ENCODE measurements around the gene CAB39.

The CAB39 gene

GRCh38 chr2:230719340-230719739, 6.7 kb downstream of the CAB39 start:
- peak; percentile 80 for ATAC-seq
- TF ChIP-seq CSDC2 (CRISPR knock-in tag; IDR thresholded peaks at IDR 0.05) (no peak), GLIS3 (CRISPR knock-in tag; IDR thresholded peaks at IDR 0.05) (no peak), CREB5 (CRISPR knock-in tag; IDR thresholded peaks at IDR 0.05; ENCODE audit: low read depth) (no peak), ZNF565 (CRISPR knock-in tag; conservative IDR thresholded peaks at IDR 0.05; ENCODE audit: low read depth) (no peak), OSR1 (CRISPR knock-in tag; IDR thresholded peaks at IDR 0.05) (no peak), POU6F1 (CRISPR knock-in tag; IDR thresholded peaks at IDR 0.05; ENCODE audit: borderline replicate concordance, low read depth) (no peak), RARB (CRISPR knock-in tag; IDR thresholded peaks at IDR 0.05) (no peak), ZC3H10 (CRISPR knock-in tag; IDR thresholded peaks at IDR 0.05) (no peak)

- ATAC-seq: no peak
- TF ChIP-seq SNAI2 (CRISPR knock-in tag; IDR thresholded peaks at IDR 0.05) (no peak), ZFP30 (CRISPR knock-in tag; IDR thresholded peaks at IDR 0.05) (no peak), ISL1 (CRISPR knock-in tag; IDR thresholded peaks at IDR 0.05) (no peak), TSHZ2 (CRISPR knock-in tag; IDR thresholded peaks at IDR 0.05) (no peak), CREB5 (CRISPR knock-in tag; IDR thresholded peaks at IDR 0.05; ENCODE audit: low read depth) (no peak), TCF4 (CRISPR knock-in tag; IDR thresholded peaks at IDR 0.05; ENCODE audit: borderline replicate concordance) (no peak), ZC3H10 (CRISPR knock-in tag; IDR thresholded peaks at IDR 0.05) (no peak), ZNF8 (CRISPR knock-in tag; IDR thresholded peaks at IDR 0.05) (no peak), GLIS3 (CRISPR knock-in tag; IDR thresholded peaks at IDR 0.05) (no peak), CSRNP3 (CRISPR knock-in tag; IDR thresholded peaks at IDR 0.05) (no peak), PPARA (CRISPR knock-in tag; IDR thresholded peaks at IDR 0.05; ENCODE audit: borderline replicate concordance) (no peak), CSDC2 (CRISPR knock-in tag; IDR thresholded peaks at IDR 0.05) (no peak), ZFP3 (CRISPR knock-in tag; IDR thresholded peaks at IDR 0.05) (no peak), ZNF565 (CRISPR knock-in tag; conservative IDR thresholded peaks at IDR 0.05; ENCODE audit: low read depth) (no peak), RARB (CRISPR knock-in tag; IDR thresholded peaks at IDR 0.05) (no peak), TOX (CRISPR knock-in tag; IDR thresholded peaks at IDR 0.05; ENCODE audit: borderline replicate concordance) (no peak), BACH2 (CRISPR knock-in tag; IDR thresholded peaks at IDR 0.05; ENCODE audit: borderline replicate concordance) (no peak), ZNF70 (CRISPR knock-in tag; IDR thresholded peaks at IDR 0.05) (no peak), POU6F1 (CRISPR knock-in tag; IDR thresholded peaks at IDR 0.05; ENCODE audit: borderline replicate concordance, low read depth) (no peak)
Measured at GRCh38 chr2:230721712-230722111, 9.1 kb downstream of the CAB39 start.

Data from SK-N-SH treated with all-trans-retinoic acid at 6 μM for 48 hours (cell line).